GM23248 (cell line): ENCODE data around the gene SS18L1.

Experiments used
- EZH2 ChIP-seq: fragments of 200-600 bp; sonication (generic); IDR thresholded peaks from 2 replicates; pipeline ENCODE4 v1.6.1; 2018; ENCODE audit warnings: antibody characterized with exemption, mild to moderate bottlenecking; ENCODE audit not compliant: insufficient read depth, poor library complexity, severe bottlenecking
- EZH2phosphoT487 ChIP-seq: fragments of 200-600 bp; sonication (generic); IDR thresholded peaks from 2 replicates; pipeline ENCODE4 v1.6.1; 2018; ENCODE audit warnings: antibody characterized with exemption, moderate library complexity, mild to moderate bottlenecking, low read depth; ENCODE audit not compliant: insufficient read depth

DNA sequence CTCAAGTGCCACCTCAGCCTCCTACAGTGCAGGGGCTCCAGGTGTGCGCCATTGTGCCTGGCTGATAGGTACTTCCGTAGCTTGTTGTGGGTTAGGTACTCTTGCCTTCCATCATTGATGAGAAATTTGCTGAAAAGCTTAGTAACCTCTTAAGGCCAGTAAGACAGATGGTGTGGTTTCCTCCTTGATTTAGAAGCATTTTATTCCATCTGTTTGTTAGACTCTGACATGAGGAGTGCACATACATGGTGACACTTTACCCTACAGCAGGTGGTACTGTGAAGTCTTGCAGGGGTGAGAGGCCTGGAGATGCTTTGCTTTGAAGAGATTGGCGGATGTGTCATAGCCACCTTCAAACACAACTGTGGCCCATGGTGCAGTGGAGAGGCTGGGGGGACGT lies 24.5 kb downstream of the SS18L1 start:
- TF ChIP-seq EZH2phosphoT487, result no peak
- no peak for TF ChIP-seq EZH2
